Measurements from ENCODE around the gene HM13.
A peak's percentile ranks its signal among the peaks of the same experiment; 100 is the strongest.
"Not testable (repeated sequence)": the region's sequence is repeated elsewhere in the genome, so short reads cannot be mapped to it uniquely, and the experiment has no call there.

HM13 gene

GRCh38 chr20:31536575-31536974 is 22.3 kb downstream of the HM13 start:
- peak overlapping the region; percentile 85 for H3K27ac ChIP-seq
- peaks cover 63% of the 10 kb centered on the region for H3K36me3 ChIP-seq
- no peak overlapping the region for H3K4me3 ChIP-seq (ENCODE audit: low read depth in 1 of 2, low read length in 1 of 2)
- no peak for TF ChIP-seq CTCF (IDR thresholded peaks at IDR 0.05)
- H3K9me3 ChIP-seq: no peaks in the 10 kb centered on the region
- peaks cover 31 to 32% of the 10 kb centered on the region in 2 experiments for H3K4me1 ChIP-seq (ENCODE audit: control insufficient read depth in 1 of 2, insufficient read depth in 1 of 2, low read depth in 1 of 2, low read length in 1 of 2)
- no peaks in the 10 kb centered on the region for H3K27me3 ChIP-seq

- Histone ChIP-seq H3K27me3 (no peaks in the 10 kb centered on the region), H3K27ac (peak overlapping the region; percentile 85), H3K9me3 (no peaks in the 10 kb centered on the region), H3K4me1 (ENCODE audit: control insufficient read depth in 1 of 2, insufficient read depth in 1 of 2, low read depth in 1 of 2, low read length in 1 of 2) (peaks cover 39 to 40% of the 10 kb centered on the region in 2 experiments), H3K36me3 (peaks cover 57% of the 10 kb centered on the region), H3K4me3 (ENCODE audit: low read depth in 1 of 2, low read length in 1 of 2) (peak overlapping the region; percentile 22 to 26)
- no peak for TF ChIP-seq CTCF (IDR thresholded peaks at IDR 0.05)
Measured at GRCh38 chr20:31537116-31537871, 23.1 kb downstream of the HM13 start.

GRCh38 chr20:31537890-31538289 is 23.6 kb downstream of the HM13 start:
- peaks cover 45 to 46% of the 10 kb centered on the region in 2 experiments for H3K4me1 ChIP-seq (ENCODE audit: control insufficient read depth in 1 of 2, insufficient read depth in 1 of 2, low read depth in 1 of 2, low read length in 1 of 2)
- H3K27ac ChIP-seq: peak overlapping the region; percentile 85
- H3K4me3 ChIP-seq (ENCODE audit: low read depth in 1 of 2, low read length in 1 of 2): peak overlapping the region; percentile 22 to 26
- H3K27me3 ChIP-seq: no peaks in the 10 kb centered on the region
- TF ChIP-seq CTCF (IDR thresholded peaks at IDR 0.05): no peak
- H3K9me3 ChIP-seq: no peaks in the 10 kb centered on the region
- peaks cover 53% of the 10 kb centered on the region for H3K36me3 ChIP-seq

- Histone ChIP-seq H3K27me3 (no peaks in the 10 kb centered on the region), H3K4me1 (ENCODE audit: control insufficient read depth in 1 of 2, insufficient read depth in 1 of 2, low read depth in 1 of 2, low read length in 1 of 2) (peaks cover 46 to 48% of the 10 kb centered on the region in 2 experiments), H3K9me3 (no peaks in the 10 kb centered on the region), H3K27ac (peak overlapping the region; percentile 85), H3K4me3 (ENCODE audit: low read depth in 1 of 2, low read length in 1 of 2) (peak overlapping the region; percentile 22 to 26), H3K36me3 (peaks cover 49% of the 10 kb centered on the region)
- no peak for TF ChIP-seq CTCF (IDR thresholded peaks at IDR 0.05)
Measured at GRCh38 chr20:31538326-31538725, 24.1 kb downstream of the HM13 start.

- peaks cover 48% of the 10 kb centered on the region for H3K36me3 ChIP-seq
- H3K27ac ChIP-seq: peak overlapping the region; percentile 39
- H3K27me3 ChIP-seq; H3K4me3 ChIP-seq (ENCODE audit: low read depth in 1 of 2, low read length in 1 of 2); H3K9me3 ChIP-seq: not testable (repeated sequence)
- H3K4me1 ChIP-seq (ENCODE audit: control insufficient read depth in 1 of 2, insufficient read depth in 1 of 2, low read depth in 1 of 2, low read length in 1 of 2): peaks cover 46 to 48% of the 10 kb centered on the region in 2 experiments
Measured at GRCh38 chr20:31539636-31540035, 25.4 kb downstream of the HM13 start.

GRCh38 chr20:31540406-31540805 is 26.2 kb downstream of the HM13 start:
- no peak overlapping the region for H3K4me3 ChIP-seq (ENCODE audit: low read depth in 1 of 2, low read length in 1 of 2)
- H3K4me1 ChIP-seq (ENCODE audit: control insufficient read depth in 1 of 2, insufficient read depth in 1 of 2, low read depth in 1 of 2, low read length in 1 of 2): peaks cover 46 to 48% of the 10 kb centered on the region in 2 experiments
- H3K27me3 ChIP-seq: no peaks in the 10 kb centered on the region
- H3K9me3 ChIP-seq: no peaks in the 10 kb centered on the region
- peak overlapping the region; percentile 39 for H3K27ac ChIP-seq
- no peak for TF ChIP-seq CTCF (IDR thresholded peaks at IDR 0.05)
- peaks cover 53% of the 10 kb centered on the region for H3K36me3 ChIP-seq
